ENCODE data around the gene RARB. TPM values are rescaled to one million over a fixed set of nuclear protein-coding genes. Genes with fewer than 3 reads are reported as not detected.

The RARB gene
- total RNA-seq, 1 experiment from 2014 or later = 0.24 TPM

DNA sequence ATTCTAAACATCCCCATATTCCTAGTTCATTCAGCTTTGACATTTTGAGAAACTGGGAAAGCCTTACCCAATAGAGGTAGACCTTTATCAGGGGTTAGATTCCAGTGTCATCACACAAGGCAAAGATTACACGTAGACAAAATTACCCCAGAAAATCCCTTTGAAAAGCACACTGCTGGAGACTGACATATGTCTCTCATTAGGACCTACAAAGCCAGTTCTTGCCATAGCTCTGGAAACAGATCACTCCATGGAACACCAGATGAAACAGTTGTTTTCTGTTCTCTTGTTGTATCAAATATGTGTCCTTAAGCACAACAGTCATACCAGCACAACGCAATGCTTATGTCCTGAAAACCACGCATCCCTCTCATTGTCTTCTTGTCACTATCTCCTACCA, 44.7 kb downstream of the RARB start:
- no peaks in the 10 kb centered on the region for H3K9me3 ChIP-seq (ENCODE audit: low read depth, low read length, poor library complexity, severe bottlenecking)
- H3K27ac ChIP-seq (ENCODE audit: low read depth, low read length, poor library complexity, severe bottlenecking) = no peak overlapping the region
- no peak for TF ChIP-seq EZH2 (IDR thresholded peaks at IDR 0.05; ENCODE audit: borderline replicate concordance, low read depth, low read length, poor library complexity, severe bottlenecking)
- TF ChIP-seq, protein P1, sequence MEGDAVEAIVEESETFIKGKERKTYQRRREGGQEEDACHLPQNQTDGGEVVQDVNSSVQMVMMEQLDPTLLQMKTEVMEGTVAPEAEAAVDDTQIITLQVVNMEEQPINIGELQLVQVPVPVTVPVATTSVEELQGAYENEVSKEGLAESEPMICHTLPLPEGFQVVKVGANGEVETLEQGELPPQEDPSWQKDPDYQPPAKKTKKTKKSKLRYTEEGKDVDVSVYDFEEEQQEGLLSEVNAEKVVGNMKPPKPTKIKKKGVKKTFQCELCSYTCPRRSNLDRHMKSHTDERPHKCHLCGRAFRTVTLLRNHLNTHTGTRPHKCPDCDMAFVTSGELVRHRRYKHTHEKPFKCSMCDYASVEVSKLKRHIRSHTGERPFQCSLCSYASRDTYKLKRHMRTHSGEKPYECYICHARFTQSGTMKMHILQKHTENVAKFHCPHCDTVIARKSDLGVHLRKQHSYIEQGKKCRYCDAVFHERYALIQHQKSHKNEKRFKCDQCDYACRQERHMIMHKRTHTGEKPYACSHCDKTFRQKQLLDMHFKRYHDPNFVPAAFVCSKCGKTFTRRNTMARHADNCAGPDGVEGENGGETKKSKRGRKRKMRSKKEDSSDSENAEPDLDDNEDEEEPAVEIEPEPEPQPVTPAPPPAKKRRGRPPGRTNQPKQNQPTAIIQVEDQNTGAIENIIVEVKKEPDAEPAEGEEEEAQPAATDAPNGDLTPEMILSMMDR (conservative IDR thresholded peaks at IDR 0.05; ENCODE audit: low read depth, low read length) = no peak
- H3K36me3 ChIP-seq (ENCODE audit: insufficient read depth, low read length, poor library complexity, severe bottlenecking) = no peaks in the 10 kb centered on the region
- no TSS peak for BruUV-seq (replicated peaks)
- CTCF ChIA-PET = no interaction called here
- H3K27me3 ChIP-seq (replicated peaks; ENCODE audit: insufficient read depth, low read depth, low read length, poor library complexity) = no peaks in the 10 kb centered on the region
- intact Hi-C loops (cut with micrococcal nuclease; ENCODE audit: unreplicated experiment) = no loop called here
- DNase-seq (ENCODE audit: low spot score) = peak; percentile 18
- peaks cover 36% of the 10 kb centered on the region for H3K4me1 ChIP-seq (ENCODE audit: insufficient read depth, low read length, poor library complexity, severe bottlenecking)
- POLR2A ChIA-PET (ENCODE audit: low non-redundant PET) = no interaction called here
- no peak overlapping the region for H3K4me3 ChIP-seq (ENCODE audit: low read depth, low read length, poor library complexity, severe bottlenecking)

DNA sequence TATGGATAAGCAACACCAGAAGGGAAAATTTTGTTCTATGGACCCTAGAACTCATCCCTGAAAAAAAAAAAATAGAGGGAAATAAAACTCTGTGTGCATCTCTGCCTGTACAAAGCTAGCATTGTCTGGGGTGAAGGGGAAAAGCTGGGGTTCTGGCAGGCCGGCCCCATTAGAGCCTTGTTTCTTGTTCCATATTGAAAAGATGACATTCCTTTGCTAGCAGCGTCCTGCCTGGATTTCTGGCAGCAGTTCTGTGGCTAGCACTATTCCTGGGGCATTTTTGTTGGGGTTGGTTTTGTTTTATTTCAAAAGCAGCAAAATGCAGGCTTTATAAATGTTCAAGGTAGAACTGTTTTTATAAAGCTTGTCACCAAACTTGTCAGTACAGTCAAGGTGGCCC, 45.2 kb downstream of the RARB start:
- Histone ChIP-seq H3K36me3 (ENCODE audit: insufficient read depth, low read length, poor library complexity, severe bottlenecking) (no peaks in the 10 kb centered on the region), H3K4me1 (ENCODE audit: insufficient read depth, low read length, poor library complexity, severe bottlenecking) (peaks cover 36% of the 10 kb centered on the region), H3K9me3 (ENCODE audit: low read depth, low read length, poor library complexity, severe bottlenecking) (no peaks in the 10 kb centered on the region), H3K27ac (ENCODE audit: low read depth, low read length, poor library complexity, severe bottlenecking) (no peak overlapping the region), H3K4me3 (ENCODE audit: low read depth, low read length, poor library complexity, severe bottlenecking) (no peak overlapping the region), H3K27me3 (replicated peaks; ENCODE audit: insufficient read depth, low read depth, low read length, poor library complexity) (no peaks in the 10 kb centered on the region)
- TF ChIP-seq, protein P1 (conservative IDR thresholded peaks at IDR 0.05; ENCODE audit: low read depth, low read length) = no peak
- no peak for TF ChIP-seq EZH2 (IDR thresholded peaks at IDR 0.05; ENCODE audit: borderline replicate concordance, low read depth, low read length, poor library complexity, severe bottlenecking)
- no TSS peak for BruUV-seq (replicated peaks)
- no peak for DNase-seq (ENCODE audit: low spot score)
- intact Hi-C loops (cut with micrococcal nuclease; ENCODE audit: unreplicated experiment) = no loop called here
- CTCF ChIA-PET = no interaction called here
- POLR2A ChIA-PET (ENCODE audit: low non-redundant PET) = no interaction called here

DNA sequence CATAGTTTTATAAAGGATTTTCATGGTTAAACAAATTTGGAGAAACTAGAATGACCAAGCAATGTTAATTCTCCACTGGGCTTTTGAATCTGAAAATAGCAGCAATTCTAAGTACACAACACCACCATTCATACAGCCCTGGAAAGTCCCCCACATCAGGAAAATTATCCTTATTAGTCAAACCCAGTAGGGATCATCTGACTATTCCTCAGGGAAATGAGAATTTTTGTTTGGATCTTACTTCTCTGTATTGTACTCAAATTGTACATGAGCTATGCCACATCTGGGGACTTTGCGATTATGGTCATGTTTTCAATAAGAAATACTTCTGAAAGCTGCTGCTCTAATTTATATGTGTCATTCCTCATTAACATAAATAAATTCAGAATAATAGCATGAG, 46.0 kb downstream of the RARB start:
- intact Hi-C loops (cut with micrococcal nuclease; ENCODE audit: unreplicated experiment) = no loop called here
- ChIA-PET CTCF (no interaction called here), POLR2A (ENCODE audit: low non-redundant PET) (no interaction called here)
- no peaks in the 10 kb centered on the region for H3K36me3 ChIP-seq (ENCODE audit: insufficient read depth, low read length, poor library complexity, severe bottlenecking)
- no peak for DNase-seq (ENCODE audit: low spot score)
- H3K4me3 ChIP-seq (ENCODE audit: low read depth, low read length, poor library complexity, severe bottlenecking) = no peak overlapping the region
- no TSS peak for BruUV-seq (replicated peaks)
- peaks cover 35% of the 10 kb centered on the region for H3K4me1 ChIP-seq (ENCODE audit: insufficient read depth, low read length, poor library complexity, severe bottlenecking)
- no peak for TF ChIP-seq EZH2 (IDR thresholded peaks at IDR 0.05; ENCODE audit: borderline replicate concordance, low read depth, low read length, poor library complexity, severe bottlenecking)
- TF ChIP-seq, protein P1 (conservative IDR thresholded peaks at IDR 0.05; ENCODE audit: low read depth, low read length) = no peak
- no peaks in the 10 kb centered on the region for H3K9me3 ChIP-seq (ENCODE audit: low read depth, low read length, poor library complexity, severe bottlenecking)
- no peaks in the 10 kb centered on the region for H3K27me3 ChIP-seq (replicated peaks; ENCODE audit: insufficient read depth, low read depth, low read length, poor library complexity)
- no peak overlapping the region for H3K27ac ChIP-seq (ENCODE audit: low read depth, low read length, poor library complexity, severe bottlenecking)
